ENCODE results near the gene TMC1. TPM values are rescaled to one million over a fixed set of nuclear protein-coding genes. Genes with fewer than 3 reads are reported as not detected.

TMC1 gene
- total and polyA plus RNA-seq, 2 of the 13 experiments (the other 11 are each of a cell fraction or from before 2014, with no cell fraction given): 0.02 to 0.03 TPM

GRCh38 chr9:72554221-72554641 lies 32.8 kb downstream of the TMC1 start:
- no peaks in the 10 kb centered on the region for H4K20me1 ChIP-seq (ENCODE audit: insufficient read depth, low read length)
- BruUV-seq (replicated peaks): no TSS peak
- FAIRE-seq: peak; percentile 80
- intact Hi-C loops (cut with micrococcal nuclease; ENCODE audit: unreplicated experiment) (no loop called here), in situ Hi-C loops (cut with HindIII; ENCODE audit: extremely low pct_ligation_motif_present, low pct_unique_long_range_greater_than_20kb) (no loop called here)
- no peaks in the 10 kb centered on the region for H3K36me3 ChIP-seq (replicated peaks in 1 of 2; ENCODE audit: control insufficient read depth in 1 of 2, insufficient read depth in 2 of 2, low read length in 2 of 2)
- peak overlapping the region; percentile 52 for H3K4me2 ChIP-seq (ENCODE audit: low read depth, low read length)
- DNase-seq (ENCODE audit: low spot score): peak; percentile 73
- ATAC-seq: peak; percentile 90
- peaks cover 53% of the 10 kb centered on the region for H3K4me1 ChIP-seq (ENCODE audit: insufficient read depth, low read length)
- no peaks in the 10 kb centered on the region; a peak in 1 of 5 replicates for H3K27me3 ChIP-seq (ENCODE audit: control insufficient read depth in 1 of 2, insufficient read depth in 2 of 2, low read length in 2 of 2)
- no peak overlapping the region for H3K9ac ChIP-seq (ENCODE audit: insufficient read depth, low read depth, low read length)
- H3K9me3 ChIP-seq (ENCODE audit: low read length): no peaks in the 10 kb centered on the region
- peak overlapping the region; percentile 34 for H3K27ac ChIP-seq (ENCODE audit: extremely low read length, insufficient read depth, low read length)
- POLR2A ChIA-PET: interaction anchor here (1.0 kb wide), 1 partner anchor 189 kb away, joined by 7 read pairs; the partner anchor contains the start of gene ZFAND5
- CTCF ChIA-PET (ENCODE audit: low intra/inter-chr PET ratio, low total read pairs): no interaction called here
- H3K4me3 ChIP-seq (replicated peaks in 1 of 3; ENCODE audit: insufficient read depth in 1 of 3, low read depth in 2 of 3, low read length in 3 of 3): peak overlapping the region in 2 of 3 experiments; percentile 23 to 28; a peak in 2 of 6 replicates
- H3K79me2 ChIP-seq (ENCODE audit: insufficient read depth, low read length): no peaks in the 10 kb centered on the region
- no peak overlapping the region for H2AFZ ChIP-seq (ENCODE audit: low read length)
- 1% methylated on average over 3 of the region's 3 CpGs for WGBS (ENCODE audit: low lambda C conversion rate)
- TF ChIP-seq DPF2 (CRISPR knock-in tag; IDR thresholded peaks at IDR 0.05; ENCODE audit: borderline replicate concordance, low read depth) (no peak), NCOA2 (CRISPR knock-in tag; IDR thresholded peaks at IDR 0.05) (peak; percentile 22; the same call in 1 of the 2 replicates), ZNF224 (CRISPR knock-in tag; IDR thresholded peaks at IDR 0.05) (no peak), PPARG (CRISPR knock-in tag; conservative IDR thresholded peaks at IDR 0.05) (no peak), GMEB1 (CRISPR knock-in tag; IDR thresholded peaks at IDR 0.05; ENCODE audit: borderline replicate concordance) (no peak), PRMT3 (CRISPR knock-in tag; IDR thresholded peaks at IDR 0.05; ENCODE audit: borderline replicate concordance, low read depth) (no peak), ZNF282 (IDR thresholded peaks at IDR 0.05; ENCODE audit: partially characterized antibody) (no peak), ZNF713 (CRISPR knock-in tag; IDR thresholded peaks at IDR 0.05) (no peak), GPN1 (CRISPR knock-in tag; IDR thresholded peaks at IDR 0.05; ENCODE audit: borderline replicate concordance) (no peak), TCF12 (IDR thresholded peaks at IDR 0.05) (no peak), TCF12 (CRISPR knock-in tag; IDR thresholded peaks at IDR 0.05) (no peak), ZBTB37 (CRISPR knock-in tag; IDR thresholded peaks at IDR 0.05) (no peak), TCF7L2 (IDR thresholded peaks at IDR 0.05; ENCODE audit: low read depth, low read length) (no peak), RARG (CRISPR knock-in tag; IDR thresholded peaks at IDR 0.05; ENCODE audit: low read depth) (no peak), ZNF10 (CRISPR knock-in tag; IDR thresholded peaks at IDR 0.05; ENCODE audit: borderline replicate concordance, low read depth) (no peak), TOPORS (CRISPR knock-in tag; IDR thresholded peaks at IDR 0.05) (no peak), TBP (CRISPR knock-in tag; IDR thresholded peaks at IDR 0.05) (no peak), CREM (IDR thresholded peaks at IDR 0.05) (no peak), CREM (CRISPR knock-in tag; IDR thresholded peaks at IDR 0.05) (no peak), ZNF20 (CRISPR knock-in tag; IDR thresholded peaks at IDR 0.05) (no peak), TBL1XR1 (IDR thresholded peaks at IDR 0.05; ENCODE audit: borderline replicate concordance, low read length, partially characterized antibody) (no peak)

Data from HepG2 (cell line).